ENCODE measurements around the gene AP2M1.
"Not testable (repeated sequence)": the region's sequence is repeated elsewhere in the genome, so short reads cannot be mapped to it uniquely, and the experiment has no call there.

Gene AP2M1

DNA sequence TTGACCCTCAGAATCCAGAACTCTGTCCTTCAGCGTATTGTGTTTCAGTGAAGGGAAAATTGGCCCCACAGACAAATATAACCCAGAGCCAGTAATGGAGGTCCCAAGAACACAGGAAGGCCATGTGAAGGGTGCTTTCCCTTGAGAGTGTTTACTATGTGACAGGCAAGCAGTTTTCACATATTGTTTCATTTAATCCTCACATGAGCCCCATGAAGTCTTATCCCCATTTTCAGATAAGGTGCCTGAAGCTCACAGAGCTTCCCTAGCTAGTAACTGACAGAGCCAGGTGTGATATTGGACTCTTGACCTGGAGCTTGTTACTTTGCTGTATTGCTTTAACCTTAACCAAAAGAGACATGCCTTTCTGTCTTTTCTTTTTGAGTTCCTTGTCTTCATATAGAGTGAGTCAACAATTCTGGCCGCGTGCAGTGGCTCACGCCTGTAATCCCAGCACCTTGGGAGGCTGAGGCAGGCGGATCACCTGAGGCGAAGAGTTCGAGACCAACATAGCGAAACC lies 28.8 kb upstream of the AP2M1 start:
- TF ChIP-seq, protein P1, sequence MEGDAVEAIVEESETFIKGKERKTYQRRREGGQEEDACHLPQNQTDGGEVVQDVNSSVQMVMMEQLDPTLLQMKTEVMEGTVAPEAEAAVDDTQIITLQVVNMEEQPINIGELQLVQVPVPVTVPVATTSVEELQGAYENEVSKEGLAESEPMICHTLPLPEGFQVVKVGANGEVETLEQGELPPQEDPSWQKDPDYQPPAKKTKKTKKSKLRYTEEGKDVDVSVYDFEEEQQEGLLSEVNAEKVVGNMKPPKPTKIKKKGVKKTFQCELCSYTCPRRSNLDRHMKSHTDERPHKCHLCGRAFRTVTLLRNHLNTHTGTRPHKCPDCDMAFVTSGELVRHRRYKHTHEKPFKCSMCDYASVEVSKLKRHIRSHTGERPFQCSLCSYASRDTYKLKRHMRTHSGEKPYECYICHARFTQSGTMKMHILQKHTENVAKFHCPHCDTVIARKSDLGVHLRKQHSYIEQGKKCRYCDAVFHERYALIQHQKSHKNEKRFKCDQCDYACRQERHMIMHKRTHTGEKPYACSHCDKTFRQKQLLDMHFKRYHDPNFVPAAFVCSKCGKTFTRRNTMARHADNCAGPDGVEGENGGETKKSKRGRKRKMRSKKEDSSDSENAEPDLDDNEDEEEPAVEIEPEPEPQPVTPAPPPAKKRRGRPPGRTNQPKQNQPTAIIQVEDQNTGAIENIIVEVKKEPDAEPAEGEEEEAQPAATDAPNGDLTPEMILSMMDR (conservative IDR thresholded peaks at IDR 0.05; ENCODE audit: low read depth, low read length): no peak
- no peak overlapping the region for H3K4me3 ChIP-seq (ENCODE audit: low read depth, low read length)
- DNase-seq (ENCODE audit: low read depth): no peak

GRCh38 chr3:184148076-184148475 lies 26.6 kb upstream of the AP2M1 start:
- no peak overlapping the region for H3K4me3 ChIP-seq (ENCODE audit: low read depth, low read length)
- TF ChIP-seq, protein P1 (conservative IDR thresholded peaks at IDR 0.05; ENCODE audit: low read depth, low read length): no peak
- no peak for DNase-seq (ENCODE audit: low read depth)

DNA sequence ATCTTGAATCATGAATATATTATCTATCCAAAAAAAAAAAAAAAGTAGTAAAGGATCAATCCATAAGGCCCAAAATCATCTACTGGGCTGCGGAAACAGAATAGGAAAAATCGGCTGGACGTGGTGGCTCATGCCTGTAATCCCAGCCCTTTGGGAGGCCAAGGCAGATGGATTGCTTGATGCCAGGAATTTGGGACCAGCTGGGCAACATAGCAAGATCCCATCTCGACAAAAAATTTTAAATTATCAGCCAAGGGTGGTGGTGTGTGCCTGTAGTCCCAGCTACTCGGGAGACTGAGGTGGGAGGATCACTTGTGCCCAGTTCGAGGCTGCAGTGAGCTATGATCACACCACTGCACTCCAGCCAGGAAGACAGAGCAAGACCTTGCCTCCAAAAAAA lies 25.5 kb upstream of the AP2M1 start:
- TF ChIP-seq, protein P1 (conservative IDR thresholded peaks at IDR 0.05; ENCODE audit: low read depth, low read length): no peak
- no peak overlapping the region for H3K4me3 ChIP-seq (ENCODE audit: low read depth, low read length)

DNA sequence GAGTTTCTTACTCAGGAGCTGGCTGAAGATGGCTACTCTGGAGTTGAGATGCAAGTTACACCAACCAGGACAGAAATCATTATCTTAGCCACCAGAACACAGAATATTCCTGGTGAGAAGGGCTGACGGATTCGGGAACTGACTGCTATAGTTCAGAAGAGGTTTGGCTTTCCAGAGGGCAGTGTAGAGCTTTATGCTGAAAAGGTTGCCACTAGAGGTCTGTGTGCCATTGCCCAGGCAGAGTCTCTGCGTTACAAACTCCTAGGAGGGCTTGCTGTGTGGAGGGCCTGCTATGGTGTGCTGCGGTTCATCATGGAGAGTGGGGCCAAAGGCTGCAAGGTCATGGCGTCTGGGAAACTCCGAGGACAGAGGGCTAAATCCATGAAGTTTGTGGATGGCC lies 24.9 kb upstream of the AP2M1 start:
- peak; percentile 68 for DNase-seq (ENCODE audit: low read depth)
- TF ChIP-seq, protein P1 (conservative IDR thresholded peaks at IDR 0.05; ENCODE audit: low read depth, low read length): peak; percentile 61
- not testable (repeated sequence) for H3K4me3 ChIP-seq (ENCODE audit: low read depth, low read length)

More for the DNA sequence above, 25.5 kb upstream of the AP2M1 start:
- DNase-seq (ENCODE audit: low read depth): no peak

- peak within 1 kb of the TSS; percentile 92 for H3K4me3 ChIP-seq (ENCODE audit: low read depth, low read length)
- TF ChIP-seq, protein P1 (conservative IDR thresholded peaks at IDR 0.05; ENCODE audit: low read depth, low read length): no peak
- DNase-seq (ENCODE audit: low read depth): peak; percentile 56
These were observed 19.6 kb upstream of the AP2M1 start, which contains the start of gene DVL3 for GRCh38 chr3:184154885-184155643. Gene DVL3, plus strand, starts transcription at chr3:184155377. Its CDS starts 259 bp downstream, at chr3:184155636.

- H3K4me3 ChIP-seq (ENCODE audit: low read depth, low read length): peak overlapping the region; percentile 92
- TF ChIP-seq, protein P1 (conservative IDR thresholded peaks at IDR 0.05; ENCODE audit: low read depth, low read length): no peak
- DNase-seq (ENCODE audit: low read depth): no peak
These were observed 18.8 kb upstream of the AP2M1 start for GRCh38 chr3:184155644-184156521.
